Colonic mucosa (tissue), 4 donors: Measurements from ENCODE around the gene ZNF526. TPM values are rescaled to one million over a fixed set of nuclear protein-coding genes. Genes with fewer than 3 reads are reported as not detected.

Experiments
- DNase-seq: peaks from one replicate; pipeline ENCODE4 v3.0.0-alpha.2; 2020
- H3K27ac ChIP-seq: fragments of 200-600 bp; one replicate; pipeline ENCODE4 v1.8.0; 2021
- H3K27me3 ChIP-seq: fragments of 200-600 bp; one replicate; pipeline ENCODE4 v1.8.0; 2021
- H3K36me3 ChIP-seq: fragments of 200-600 bp; one replicate; pipeline ENCODE4 v1.8.0; 2021
- H3K4me1 ChIP-seq: fragments of 200-600 bp; one replicate; pipeline ENCODE4 v1.8.0; 2021; ENCODE audit warnings: mild to moderate bottlenecking
- H3K4me3 ChIP-seq: fragments of 200-600 bp; one replicate; pipeline ENCODE4 v1.8.0; 2021
- H3K9ac ChIP-seq, 2 donors: one replicate each; pipeline ENCODE4 v1.7.0; 2013; ENCODE audit warnings: control low read depth in 2 of 2, low read depth in 2 of 2, low read length in 2 of 2
- H3K9me3 ChIP-seq: fragments of 200-600 bp; one replicate; pipeline ENCODE4 v1.8.0; 2021
- CTCF ChIP-seq: fragments of 200-600 bp; IDR thresholded peaks from one replicate; pipeline ENCODE4 v1.8.0; 2022; ENCODE audit warnings: antibody characterized with exemption, mild to moderate bottlenecking
- intact Hi-C: fragments of 100-400 bp; cut with DNase I; formaldehyde crosslinking; loops from one replicate; pipeline ENCODE4 v1.14.1; 2022
- total RNA-seq, 2 donors: library from RNA; stranded (reverse); fragmentation: NEBNext Ultra II Directional in 1 of 2; extraction: Animal tissue kit (Norgen Biotek cat#: 25700) in 1 of 2; gene quantifications; one replicate each; pipeline ENCODE4 v1.2.1, GENCODE V29; 2021
- donor health status: healthy.
- donor health status: DM: no; HTN: no; CAD: no.
- donor health status: DM: no; HTN: no; CAD: no.

Gene ZNF526
- total RNA-seq, 2 donors from 2014 or later: 9.3 to 12.8 TPM

GRCh38 chr19:42225718-42226292 is 5.7 kb downstream of the ZNF526 start:
- intact Hi-C loops: no loop called here
- H3K27me3 ChIP-seq: no peaks in the 10 kb centered on the region
- H3K27ac ChIP-seq: no peak overlapping the region
- peaks cover 4% of the 10 kb centered on the region for H3K36me3 ChIP-seq
- H3K9ac ChIP-seq: no peak overlapping the region
- TF ChIP-seq CTCF: no peak
- no peak overlapping the region for H3K4me3 ChIP-seq
- H3K4me1 ChIP-seq: peaks cover 5% of the 10 kb centered on the region
- DNase-seq: no peak
- no peaks in the 10 kb centered on the region for H3K9me3 ChIP-seq

DNA sequence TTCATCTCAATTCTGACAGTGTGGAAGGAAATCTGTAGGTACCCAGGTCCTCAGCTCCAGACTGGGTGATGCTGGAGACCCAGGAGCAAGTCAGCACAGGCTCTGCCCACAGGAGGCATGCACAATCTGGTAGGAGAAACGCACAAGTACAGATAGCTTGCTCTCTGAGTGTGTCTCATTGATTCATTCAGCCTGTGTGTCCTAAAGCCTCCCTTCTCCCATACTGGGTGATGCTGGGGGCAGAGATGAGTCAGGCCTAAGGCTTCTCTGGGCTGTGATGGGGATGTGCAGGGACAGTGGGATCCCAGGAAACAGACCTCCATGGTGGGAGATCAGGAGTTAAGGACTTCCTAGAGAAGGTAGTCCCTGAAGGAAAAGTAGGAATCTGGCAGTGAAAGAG is 6.8 kb downstream of the ZNF526 start:
- Histone ChIP-seq H3K27ac (no peak overlapping the region), H3K36me3 (peaks cover 4% of the 10 kb centered on the region), H3K27me3 (no peaks in the 10 kb centered on the region), H3K9me3 (no peaks in the 10 kb centered on the region), H3K9ac (no peak overlapping the region), H3K4me3 (no peak overlapping the region), H3K4me1 (peaks cover 5% of the 10 kb centered on the region)
- no peak for DNase-seq
- intact Hi-C loops: no loop called here
- no peak for TF ChIP-seq CTCF

DNA sequence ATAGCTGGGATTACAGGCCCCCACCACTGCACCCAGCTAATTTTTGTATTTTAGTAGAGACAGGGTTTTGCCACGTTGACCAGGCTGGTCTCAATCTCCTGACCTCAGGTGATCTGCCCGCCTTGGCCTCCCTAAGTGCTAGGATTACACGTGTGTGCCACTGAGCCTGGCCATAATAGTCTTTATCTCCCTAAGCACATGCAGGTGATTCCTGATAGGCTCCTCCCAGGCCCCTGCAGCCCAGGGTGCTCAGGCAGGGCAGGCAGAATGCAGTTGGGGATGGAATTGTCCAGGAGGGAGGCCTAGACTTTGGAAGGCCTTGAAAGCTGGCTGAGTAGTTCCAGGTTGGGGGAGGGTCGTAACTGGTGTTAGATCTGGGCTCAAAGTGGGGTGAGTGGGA is 8.5 kb downstream of the ZNF526 start:
- DNase-seq: no peak
- no peaks in the 10 kb centered on the region for H3K9me3 ChIP-seq
- no peak overlapping the region for H3K4me3 ChIP-seq
- intact Hi-C loops: no loop called here
- H3K27me3 ChIP-seq: no peaks in the 10 kb centered on the region
- no peak overlapping the region for H3K27ac ChIP-seq
- no peak for TF ChIP-seq CTCF
- peaks cover 4% of the 10 kb centered on the region for H3K36me3 ChIP-seq
- H3K4me1 ChIP-seq: no peaks in the 10 kb centered on the region
- no peak overlapping the region for H3K9ac ChIP-seq

DNA sequence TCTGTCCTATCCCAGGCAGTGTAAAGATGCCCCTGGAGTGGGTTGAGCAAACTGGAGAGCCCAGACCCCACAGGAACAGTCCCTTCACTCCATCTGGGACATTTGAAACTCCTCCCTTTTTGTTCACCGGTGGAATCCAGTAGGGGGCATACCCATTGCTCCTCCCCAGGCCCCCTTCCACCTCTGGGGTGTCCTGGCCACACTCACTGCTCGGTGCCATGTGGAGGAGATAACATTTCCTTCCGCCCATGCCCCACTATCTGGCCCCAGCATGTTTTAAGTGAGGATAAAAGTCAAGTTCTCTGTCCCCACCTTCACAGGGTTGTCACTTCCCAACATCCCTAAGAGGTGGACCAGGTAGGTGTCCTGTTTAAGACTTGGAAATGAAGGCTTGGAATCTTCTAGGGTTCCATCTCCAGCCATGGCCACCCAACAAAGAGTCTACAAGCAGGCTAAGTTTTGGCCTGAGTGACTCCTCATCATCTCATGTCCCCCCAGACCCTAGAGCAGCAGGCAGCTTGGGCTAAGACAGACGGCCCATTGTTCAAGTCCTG is 9.3 kb downstream of the ZNF526 start:
- H3K27me3 ChIP-seq: no peaks in the 10 kb centered on the region
- H3K9ac ChIP-seq: no peak overlapping the region
- no peak for TF ChIP-seq CTCF
- intact Hi-C loops: no loop called here
- H3K9me3 ChIP-seq: no peaks in the 10 kb centered on the region
- H3K27ac ChIP-seq: no peak overlapping the region
- no peak overlapping the region for H3K4me3 ChIP-seq
- H3K36me3 ChIP-seq: peaks cover 4% of the 10 kb centered on the region
- no peak for DNase-seq
- H3K4me1 ChIP-seq: no peaks in the 10 kb centered on the region

GRCh38 chr19:42229855-42230351 is 9.8 kb downstream of the ZNF526 start:
- DNase-seq: no peak
- no peak for TF ChIP-seq CTCF
- Histone ChIP-seq H3K4me1 (no peaks in the 10 kb centered on the region), H3K27me3 (no peaks in the 10 kb centered on the region), H3K27ac (no peak overlapping the region), H3K36me3 (peaks cover 3% of the 10 kb centered on the region), H3K9ac (no peak overlapping the region), H3K4me3 (no peak overlapping the region), H3K9me3 (no peaks in the 10 kb centered on the region)
- intact Hi-C loops: no loop called here
